ENCODE results near the gene KRTAP15-1. TPM values are rescaled to one million over a fixed set of nuclear protein-coding genes. Genes with fewer than 3 reads are reported as not detected.

The KRTAP15-1 gene
- polyA plus RNA-seq, 3 donors: not detected

GRCh38 chr21:30463713-30464112 is 23.6 kb downstream of the KRTAP15-1 start:
- Histone ChIP-seq H3K36me3 (replicated peaks in 1 of 2; ENCODE audit: control insufficient read depth in 1 of 2, insufficient read depth in 2 of 2, low read length in 2 of 2) (no peaks in the 10 kb centered on the region), H3K79me2 (ENCODE audit: insufficient read depth, low read length) (no peaks in the 10 kb centered on the region), H3K9ac (ENCODE audit: insufficient read depth, low read length, poor library complexity, severe bottlenecking) (no peak overlapping the region), H3K4me1 (ENCODE audit: control insufficient read depth in 1 of 2, insufficient read depth in 2 of 2, low read length in 2 of 2) (no peaks in the 10 kb centered on the region), H4K20me1 (ENCODE audit: insufficient read depth, low read length) (no peaks in the 10 kb centered on the region), H3K9me3 (replicated peaks in 1 of 2; ENCODE audit: control insufficient read depth in 1 of 2, insufficient read depth in 1 of 2, low read length in 2 of 2) (no peaks in the 10 kb centered on the region), H3K27ac (ENCODE audit: low read depth in 1 of 2, low read length in 2 of 2) (no peak overlapping the region), H3K4me2 (replicated peaks; ENCODE audit: extremely low read depth, low read length, poor library complexity, severe bottlenecking) (no peak overlapping the region), H3K27me3 (ENCODE audit: control insufficient read depth in 2 of 2, insufficient read depth in 2 of 2, low read length in 2 of 2) (no peaks in the 10 kb centered on the region), H3K4me3 (replicated peaks in 1 of 3; ENCODE audit: low read depth in 2 of 3, low read length in 3 of 3) (no peak overlapping the region), H2AFZ (ENCODE audit: insufficient read depth, low read depth, low read length, poor library complexity, severe bottlenecking) (no peak overlapping the region)
- Mint-ChIP-seq H3K27ac (no peak overlapping the region), H3K4me1 (no peaks in the 10 kb centered on the region), H3K9me3 (peaks cover 0 to 2% (median 0%) of the 10 kb centered on the region in 7 donors), H3K27me3 (ENCODE audit: low read depth in 3 of 3) (peaks cover 0 to 2% (median 2%) of the 10 kb centered on the region in 3 donors), H3K36me3 (no peaks in the 10 kb centered on the region), H3K4me3 (no peak overlapping the region)
- peak; percentile 17 for TF ChIP-seq CTCF (IDR thresholded peaks at IDR 0.05)
- intact Hi-C loops (cut with micrococcal nuclease): no loop called here
- WGBS (ENCODE audit: insufficient coverage): no CpG with 5 or more reads among the region's 3 CpGs
- DNase-seq: no peak

GRCh38 chr21:30468900-30469714 is 29.0 kb downstream of the KRTAP15-1 start:
- Mint-ChIP-seq H3K36me3 (no peaks in the 10 kb centered on the region), H3K27ac (no peak overlapping the region), H3K4me1 (no peaks in the 10 kb centered on the region), H3K27me3 (ENCODE audit: low read depth in 3 of 3) (no peaks in the 10 kb centered on the region), H3K4me3 (no peak overlapping the region), H3K9me3 (peaks cover 0 to 2% (median 0%) of the 10 kb centered on the region in 7 donors)
- no CpG with 5 or more reads among the region's 6 CpGs for WGBS (ENCODE audit: insufficient coverage)
- H3K4me1 ChIP-seq (ENCODE audit: control insufficient read depth in 1 of 2, insufficient read depth in 2 of 2, low read length in 2 of 2): no peaks in the 10 kb centered on the region
- no peak overlapping the region for H3K4me3 ChIP-seq (replicated peaks in 1 of 3; ENCODE audit: low read depth in 2 of 3, low read length in 3 of 3)
- no peak overlapping the region for H2AFZ ChIP-seq (ENCODE audit: insufficient read depth, low read depth, low read length, poor library complexity, severe bottlenecking)
- no peaks in the 10 kb centered on the region for H4K20me1 ChIP-seq (ENCODE audit: insufficient read depth, low read length)
- H3K27ac ChIP-seq (ENCODE audit: low read depth in 1 of 2, low read length in 2 of 2): no peak overlapping the region
- no peak for TF ChIP-seq CTCF (IDR thresholded peaks at IDR 0.05)
- no peaks in the 10 kb centered on the region for H3K9me3 ChIP-seq (replicated peaks in 1 of 2; ENCODE audit: control insufficient read depth in 1 of 2, insufficient read depth in 1 of 2, low read length in 2 of 2)
- H3K9ac ChIP-seq (ENCODE audit: insufficient read depth, low read length, poor library complexity, severe bottlenecking): no peak overlapping the region
- no peaks in the 10 kb centered on the region for H3K27me3 ChIP-seq (ENCODE audit: control insufficient read depth in 2 of 2, insufficient read depth in 2 of 2, low read length in 2 of 2)
- intact Hi-C loops (cut with micrococcal nuclease): no loop called here
- no peak for DNase-seq
- no peaks in the 10 kb centered on the region for H3K79me2 ChIP-seq (ENCODE audit: insufficient read depth, low read length)
- H3K4me2 ChIP-seq (replicated peaks; ENCODE audit: extremely low read depth, low read length, poor library complexity, severe bottlenecking): no peak overlapping the region
- H3K36me3 ChIP-seq (replicated peaks in 1 of 2; ENCODE audit: control insufficient read depth in 1 of 2, insufficient read depth in 2 of 2, low read length in 2 of 2): no peaks in the 10 kb centered on the region

All from CD14-positive monocyte (primary cell).